Nephron progenitor cell (in vitro differentiated cells): ENCODE results near the gene ZNF485.
A peak's percentile ranks its signal among the peaks of the same experiment; 100 is the strongest.

Experiments used
- DNase-seq: peaks from one replicate; pipeline ENCODE4 v3.0.0; 2021
- H3K27ac Mint-ChIP-seq: 2 replicates; pipeline ENCODE4 v1.8.0; 2021; ENCODE audit warnings: mild to moderate bottlenecking, moderate library complexity, mixed read lengths
- H3K27me3 Mint-ChIP-seq: 2 replicates; pipeline ENCODE4 v1.8.0; 2021; ENCODE audit warnings: mild to moderate bottlenecking, low read depth, mixed read lengths; ENCODE audit not compliant: poor library complexity
- H3K36me3 Mint-ChIP-seq: 2 replicates; pipeline ENCODE4 v1.8.0; 2021; ENCODE audit warnings: low read depth, mixed read lengths
- H3K4me1 Mint-ChIP-seq: 2 replicates; pipeline ENCODE4 v1.8.0; 2021; ENCODE audit warnings: mixed read lengths
- H3K4me3 Mint-ChIP-seq: 2 replicates; pipeline ENCODE4 v1.8.0; 2021; ENCODE audit warnings: mild to moderate bottlenecking, moderate library complexity, mixed read lengths
- H3K9me3 Mint-ChIP-seq: 2 replicates; pipeline ENCODE4 v1.8.0; 2021; ENCODE audit warnings: mild to moderate bottlenecking, moderate library complexity, mixed read lengths
- CTCF ChIP-seq: fragments of 200-600 bp; sonication (generic); IDR thresholded peaks from 2 replicates; pipeline ENCODE4 v1.5.0; 2021; ENCODE audit warnings: antibody characterized with exemption

ZNF485 gene

DNA sequence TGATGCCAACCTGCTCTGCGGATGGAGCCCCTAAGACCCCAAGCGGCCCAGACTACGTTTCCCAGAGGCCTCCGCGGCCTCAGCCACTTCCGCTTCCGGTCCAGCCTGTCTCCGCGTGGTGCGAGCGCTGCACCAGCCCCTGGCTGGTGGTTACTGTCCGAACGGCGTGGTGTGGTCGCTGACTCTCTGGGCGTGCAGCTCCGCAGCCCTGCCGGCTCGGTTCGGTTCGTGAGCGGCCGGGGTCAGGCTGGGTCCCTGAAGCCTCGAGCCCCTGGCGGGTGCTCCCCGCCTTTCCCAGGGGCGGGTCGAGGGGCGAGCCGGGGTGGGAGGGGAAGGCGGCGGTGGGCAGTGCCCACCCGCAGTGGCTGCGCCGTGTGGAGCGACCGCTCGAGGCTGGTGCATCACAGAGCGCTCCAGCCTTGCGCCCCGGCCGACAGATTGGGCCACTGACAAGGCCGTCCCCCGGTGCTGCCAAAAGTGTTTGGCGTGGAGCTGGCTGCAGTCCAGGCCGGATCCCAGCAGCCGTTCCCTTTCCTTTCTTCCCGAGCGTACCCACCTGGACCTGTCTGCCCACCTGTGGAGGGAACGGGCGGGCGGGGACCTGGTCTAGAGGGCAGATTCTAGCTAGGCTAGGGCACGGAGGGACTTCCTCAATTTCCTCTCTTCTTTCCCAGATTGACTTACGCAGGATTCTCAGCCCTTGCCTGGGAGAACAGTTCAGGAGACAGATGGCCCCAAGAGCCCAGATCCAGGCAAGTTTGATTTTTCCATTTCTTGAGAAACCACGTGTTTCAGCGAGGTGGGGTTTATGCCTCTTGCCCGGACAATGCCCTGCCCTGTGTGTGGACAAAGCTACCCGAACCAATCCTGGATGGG, at the start of gene ZNF485:
Gene ZNF485 (plus strand): TSS at position 116 of the 876 bp plus-strand sequence. CDS start 613 bp downstream, at position 729.
- Mint-ChIP-seq H3K36me3 (peaks cover 38% of the 10 kb centered on the region), H3K4me3 (peak within 1 kb of the TSS; percentile 88), H3K27ac (no peak within 1 kb of the TSS), H3K9me3 (peaks cover 33% of the 10 kb centered on the region), H3K27me3 (peaks cover 30% of the 10 kb centered on the region), H3K4me1 (peaks cover 19% of the 10 kb centered on the region)
- DNase-seq: peak; percentile 71
- no peak for TF ChIP-seq CTCF

DNA sequence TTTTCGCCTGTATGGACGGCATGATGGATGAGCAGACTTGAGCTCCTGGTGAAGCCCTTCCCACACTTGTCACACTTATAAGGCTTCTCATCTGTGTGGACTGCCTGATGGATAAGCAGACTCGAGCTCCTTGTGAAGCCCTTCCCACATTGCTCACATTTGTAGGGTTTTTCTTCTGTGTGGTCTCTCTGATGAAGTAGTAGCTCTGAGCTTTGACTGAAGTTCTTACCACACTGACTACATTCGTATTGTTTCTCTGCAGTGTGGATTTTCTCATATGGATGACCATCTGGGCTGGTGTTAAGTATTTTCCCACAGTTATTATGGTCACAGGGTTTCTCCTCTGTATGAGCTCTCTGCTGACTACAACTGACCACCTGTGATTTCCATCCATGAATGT, 49.0 kb upstream of the ZNF485 start:
- no peak overlapping the region for H3K4me3 Mint-ChIP-seq
- H3K4me1 Mint-ChIP-seq: no peaks in the 10 kb centered on the region
- peaks cover 97% of the 10 kb centered on the region for H3K36me3 Mint-ChIP-seq
- no peak for TF ChIP-seq CTCF
- H3K27ac Mint-ChIP-seq: no peak overlapping the region
- H3K9me3 Mint-ChIP-seq: peaks cover 92% of the 10 kb centered on the region
- peaks cover 4% of the 10 kb centered on the region for H3K27me3 Mint-ChIP-seq
- no peak for DNase-seq

DNA sequence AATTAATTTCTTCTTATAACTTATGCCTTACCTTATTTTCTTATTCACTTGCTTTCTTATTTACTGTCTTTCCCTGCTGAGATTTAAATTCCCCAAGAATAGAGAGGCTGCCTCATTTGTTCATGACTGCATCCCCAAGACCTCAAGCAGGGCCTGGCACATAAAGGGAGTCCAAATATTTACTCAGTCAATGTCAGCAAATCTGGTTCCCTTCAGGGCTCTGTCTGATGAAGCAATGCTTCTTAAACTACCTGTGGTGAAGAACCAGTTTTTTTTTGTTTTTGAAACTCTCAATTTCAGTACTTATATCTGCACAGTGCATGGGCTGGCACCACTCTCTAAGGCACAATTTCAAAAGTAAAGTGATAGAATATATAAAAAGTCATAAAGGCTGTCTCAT, 36.6 kb upstream of the ZNF485 start:
- no peak for TF ChIP-seq CTCF
- Mint-ChIP-seq H3K4me1 (peaks cover 21% of the 10 kb centered on the region), H3K4me3 (no peak overlapping the region), H3K27ac (no peak overlapping the region), H3K36me3 (peaks cover 44% of the 10 kb centered on the region), H3K27me3 (no peaks in the 10 kb centered on the region), H3K9me3 (peaks cover 16% of the 10 kb centered on the region)
- no peak for DNase-seq

- no peak for DNase-seq
- peaks cover 37% of the 10 kb centered on the region for H3K36me3 Mint-ChIP-seq
Observed at GRCh38 chr10:43570971-43571370, 35.3 kb upstream of the ZNF485 start.

DNA sequence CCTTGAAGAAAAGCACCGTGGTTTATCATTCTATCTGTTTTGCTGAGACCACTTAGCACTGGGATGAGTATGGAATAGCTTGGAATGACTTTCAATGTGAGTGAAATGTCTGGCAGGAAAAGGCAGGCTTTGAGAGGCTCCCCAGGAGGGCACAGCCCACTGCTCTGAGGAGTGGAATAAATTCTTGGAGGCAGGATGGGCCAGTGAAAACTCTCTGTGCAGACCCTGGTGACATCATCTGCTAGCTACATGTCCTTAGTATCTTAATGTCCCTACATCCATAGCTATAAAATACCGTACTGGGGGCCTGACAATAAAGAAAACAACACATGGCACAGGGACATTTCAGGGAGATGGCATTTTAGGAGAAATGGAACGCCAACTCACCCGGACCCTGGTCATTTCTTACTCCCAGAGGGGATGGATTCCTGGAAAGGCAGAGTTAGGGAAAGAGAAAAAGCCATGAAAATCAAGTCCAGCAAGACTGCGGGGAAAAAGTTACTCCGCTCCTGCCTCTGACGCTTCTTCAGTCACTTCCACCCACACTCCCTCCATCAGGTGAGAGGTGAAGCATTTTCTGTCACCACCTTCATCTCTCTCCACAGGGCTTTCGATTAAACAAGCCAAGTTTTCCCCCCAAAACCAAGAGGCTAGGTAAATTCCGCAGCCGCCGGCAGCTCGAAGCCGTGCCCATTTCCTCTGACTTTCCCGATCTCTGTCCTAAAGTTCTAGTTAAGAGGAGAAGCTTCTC, 32.8 kb upstream of the ZNF485 start:
- peak overlapping the region; percentile 87 for H3K4me3 Mint-ChIP-seq
- peaks cover 21% of the 10 kb centered on the region for H3K4me1 Mint-ChIP-seq
- peaks cover 12% of the 10 kb centered on the region for H3K27me3 Mint-ChIP-seq
- DNase-seq: no peak
- H3K36me3 Mint-ChIP-seq: peaks cover 20% of the 10 kb centered on the region
- peaks cover 49% of the 10 kb centered on the region for H3K9me3 Mint-ChIP-seq
- no peak for TF ChIP-seq CTCF
- peak overlapping the region; percentile 90 for H3K27ac Mint-ChIP-seq

More at GRCh38 chr10:43570971-43571370, 35.3 kb upstream of the ZNF485 start:
- Mint-ChIP-seq H3K4me3 (no peak overlapping the region), H3K27me3 (peaks cover 5% of the 10 kb centered on the region), H3K4me1 (peaks cover 21% of the 10 kb centered on the region), H3K27ac (no peak overlapping the region), H3K9me3 (peaks cover 29% of the 10 kb centered on the region)
- no peak for TF ChIP-seq CTCF
